MG63 (cell line): ENCODE measurements around the gene TRIAP1. TPM values are rescaled to one million over a fixed set of nuclear protein-coding genes. Genes with fewer than 3 reads are reported as not detected.

ENCODE experiments used
- DNase-seq: peaks from one replicate; pipeline ENCODE4 v3.0.0-alpha.2; 2020
- H3K27me3 ChIP-seq: fragments of 250-450 bp; sonication (Bioruptor Pico); 2 replicates; pipeline ENCODE4 v1.5.1; 2020; ENCODE audit warnings: mild to moderate bottlenecking, moderate library complexity
- H3K36me3 ChIP-seq: fragments of 250-450 bp; sonication (Bioruptor Pico); 2 replicates; pipeline ENCODE4 v1.5.1; 2020; ENCODE audit warnings: mild to moderate bottlenecking, moderate library complexity
- H3K4me3 ChIP-seq: fragments of 250-450 bp; sonication (Bioruptor Pico); 2 replicates; pipeline ENCODE4 v1.5.1; 2020; ENCODE audit warnings: mild to moderate bottlenecking, moderate library complexity
- H3K9me3 ChIP-seq: fragments of 250-450 bp; sonication (Bioruptor Pico); 2 replicates; pipeline ENCODE4 v1.5.1; 2020; ENCODE audit warnings: mild to moderate bottlenecking, moderate library complexity
- total RNA-seq: library from RNA; depleted of rRNA; stranded (reverse); fragments of >200 nt; shearing (Covaris generic); gene quantifications from 2 replicates; pipeline ENCODE4 v1.2.3, GENCODE V29; 2014; ENCODE audit warnings: low replicate concordance; rRNA removed

Gene TRIAP1
- total RNA-seq, 1 experiment from 2014 or later = 40.3 TPM

DNA sequence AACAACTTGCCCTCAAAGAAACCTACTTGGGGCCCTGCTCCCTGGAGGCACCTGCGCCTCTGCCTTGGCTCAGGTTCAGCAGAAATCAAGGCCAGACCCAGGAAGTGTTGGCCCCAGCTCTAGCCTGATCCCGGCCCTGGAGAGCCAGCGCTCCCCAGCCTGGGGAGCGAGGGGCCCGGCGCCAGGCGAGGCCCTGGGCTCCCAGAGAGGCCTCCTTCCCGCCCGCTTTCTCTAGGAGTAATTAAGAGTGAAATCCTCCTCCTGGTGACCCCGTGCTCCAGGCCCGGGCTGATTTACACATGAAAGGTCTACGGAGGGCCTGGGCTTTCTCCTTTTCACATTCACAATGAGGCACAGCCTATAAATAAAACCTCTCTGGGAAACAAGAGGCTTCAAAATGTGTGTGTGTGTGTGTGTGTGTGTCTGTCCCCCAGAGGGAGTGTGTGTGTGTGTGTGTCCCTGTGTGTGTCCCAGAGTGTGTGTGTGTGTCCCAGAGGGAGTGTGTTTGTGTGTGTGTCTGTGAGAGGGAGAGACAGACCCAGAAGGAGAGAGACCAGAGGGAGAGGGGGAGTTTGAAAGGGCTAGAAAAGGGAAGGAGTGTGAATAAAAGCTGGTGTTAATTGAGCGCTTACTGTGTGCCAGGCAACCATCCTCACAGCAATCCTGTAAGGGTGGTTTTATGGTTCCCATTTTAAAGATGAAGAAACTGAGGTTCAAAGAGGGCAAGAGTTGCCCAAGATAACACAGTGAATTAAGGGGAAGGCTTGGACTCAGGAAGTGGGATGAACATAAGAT is 32.1 kb downstream of the TRIAP1 start:
- no peak for DNase-seq
- H3K9me3 ChIP-seq = no peaks in the 10 kb centered on the region
- H3K4me3 ChIP-seq = no peak overlapping the region
- H3K36me3 ChIP-seq = no peaks in the 10 kb centered on the region
- H3K27me3 ChIP-seq = no peaks in the 10 kb centered on the region

DNA sequence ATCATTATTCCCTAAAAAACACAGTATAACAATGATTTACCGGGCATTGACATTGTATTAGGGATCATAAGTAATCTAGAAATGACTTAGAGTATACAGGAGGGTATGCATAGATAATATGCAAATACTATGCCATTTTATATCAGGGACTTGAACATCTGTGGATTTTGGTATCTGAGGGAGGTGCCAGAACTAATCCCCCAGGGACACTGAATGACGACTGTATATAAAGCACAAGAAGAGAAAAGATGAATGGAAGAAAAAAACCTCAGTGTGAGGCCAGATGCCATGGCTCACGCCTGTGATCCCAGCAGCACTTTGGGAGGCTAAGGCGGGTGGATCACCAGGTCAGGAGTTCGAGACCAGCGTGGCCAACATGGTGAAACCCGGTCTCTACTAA is 33.8 kb downstream of the TRIAP1 start:
- Histone ChIP-seq H3K4me3 (no peak overlapping the region), H3K9me3 (no peaks in the 10 kb centered on the region), H3K36me3 (no peaks in the 10 kb centered on the region), H3K27me3 (no peaks in the 10 kb centered on the region)
- DNase-seq = no peak

DNA sequence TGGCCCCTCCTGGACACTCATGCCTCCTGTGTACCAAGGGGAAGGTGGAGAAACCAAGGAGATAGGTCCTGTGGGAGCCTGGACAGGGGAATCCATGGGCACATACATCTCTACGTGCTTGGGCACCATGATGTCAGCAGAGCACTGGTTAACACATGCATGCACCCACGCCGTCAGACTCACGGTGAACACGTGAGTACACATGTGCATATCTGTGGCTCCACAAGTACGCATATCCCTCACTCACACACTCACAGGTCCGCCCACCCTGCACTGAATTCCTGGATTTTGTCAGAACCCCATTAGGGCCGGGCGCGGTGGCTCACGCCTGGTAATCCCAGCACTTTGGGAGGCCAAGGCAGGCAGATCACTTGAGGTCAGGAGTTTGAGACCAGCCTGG is 37.4 kb downstream of the TRIAP1 start:
- H3K27me3 ChIP-seq = no peaks in the 10 kb centered on the region
- H3K36me3 ChIP-seq = no peaks in the 10 kb centered on the region
- H3K4me3 ChIP-seq = no peak overlapping the region
- peaks cover 3% of the 10 kb centered on the region; the same call in 1 of the 2 replicates for H3K9me3 ChIP-seq
- no peak for DNase-seq

DNA sequence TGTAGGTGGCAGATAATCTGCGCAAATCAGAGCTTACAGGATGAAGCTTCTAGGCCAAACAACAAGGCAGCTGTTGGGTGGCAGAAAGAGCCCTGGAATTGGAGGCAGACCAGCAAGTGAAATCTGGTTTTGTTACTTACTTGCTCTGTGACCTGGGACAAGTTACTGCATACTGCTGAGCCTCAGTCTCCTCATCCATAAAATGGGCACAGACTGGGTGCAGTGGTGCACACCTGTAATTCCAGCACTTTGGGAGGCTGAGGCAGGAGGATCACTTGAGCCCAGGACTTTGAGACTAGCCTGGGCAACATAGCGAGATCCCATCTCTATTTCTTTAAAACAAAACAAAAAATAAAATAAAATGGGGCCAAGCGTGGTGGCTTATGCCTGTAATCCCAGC is 39.6 kb downstream of the TRIAP1 start:
- no peak for DNase-seq
- H3K27me3 ChIP-seq = no peaks in the 10 kb centered on the region
- H3K4me3 ChIP-seq = no peak overlapping the region
- peaks cover 3% of the 10 kb centered on the region; the same call in 1 of the 2 replicates for H3K9me3 ChIP-seq
- H3K36me3 ChIP-seq = no peaks in the 10 kb centered on the region

DNA sequence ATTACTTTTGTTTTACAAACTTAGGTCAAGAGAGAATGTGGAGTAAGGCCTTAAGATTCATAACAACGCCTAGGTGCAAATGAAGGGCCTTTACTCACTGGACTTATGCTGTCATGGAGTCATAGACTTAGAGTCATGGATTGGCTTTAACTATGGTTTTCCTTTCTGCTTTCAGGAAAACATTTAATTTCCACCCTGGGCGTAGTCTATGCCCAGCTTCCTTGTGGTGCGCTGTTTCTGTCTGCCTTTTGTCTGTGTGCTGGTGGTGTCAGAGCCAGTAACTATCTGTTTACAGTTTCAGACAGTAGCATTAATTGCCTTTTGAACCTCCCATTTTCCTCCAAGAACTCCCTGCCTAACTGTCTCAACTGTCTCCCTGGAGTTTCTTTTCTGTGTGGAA is 40.1 kb downstream of the TRIAP1 start:
- Histone ChIP-seq H3K9me3 (peaks cover 3% of the 10 kb centered on the region; the same call in 1 of the 2 replicates), H3K27me3 (no peaks in the 10 kb centered on the region), H3K36me3 (no peaks in the 10 kb centered on the region), H3K4me3 (no peak overlapping the region)
- DNase-seq = no peak

DNA sequence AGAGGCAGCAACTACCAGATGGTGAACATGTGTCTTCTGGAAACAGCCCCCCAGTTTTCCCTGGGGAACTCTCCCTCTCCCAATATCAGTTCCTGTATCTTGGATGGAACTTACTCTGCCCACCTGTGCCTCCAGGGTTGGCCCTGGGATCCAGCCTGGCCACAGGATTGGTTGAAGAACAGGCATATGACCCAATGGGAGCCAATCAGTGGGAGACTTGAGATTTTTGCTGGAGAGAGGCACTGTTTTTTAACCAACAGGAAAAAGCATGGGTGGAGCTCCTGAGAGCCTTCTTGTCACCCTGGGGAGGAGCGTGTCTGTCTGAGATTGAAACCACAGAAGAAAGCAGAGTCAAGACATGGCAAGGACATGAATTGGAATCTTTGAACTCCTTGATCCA is 41.9 kb downstream of the TRIAP1 start:
- Histone ChIP-seq H3K4me3 (no peak overlapping the region), H3K27me3 (no peaks in the 10 kb centered on the region), H3K36me3 (no peaks in the 10 kb centered on the region), H3K9me3 (peaks cover 3% of the 10 kb centered on the region; the same call in 1 of the 2 replicates)
- DNase-seq = no peak

DNA sequence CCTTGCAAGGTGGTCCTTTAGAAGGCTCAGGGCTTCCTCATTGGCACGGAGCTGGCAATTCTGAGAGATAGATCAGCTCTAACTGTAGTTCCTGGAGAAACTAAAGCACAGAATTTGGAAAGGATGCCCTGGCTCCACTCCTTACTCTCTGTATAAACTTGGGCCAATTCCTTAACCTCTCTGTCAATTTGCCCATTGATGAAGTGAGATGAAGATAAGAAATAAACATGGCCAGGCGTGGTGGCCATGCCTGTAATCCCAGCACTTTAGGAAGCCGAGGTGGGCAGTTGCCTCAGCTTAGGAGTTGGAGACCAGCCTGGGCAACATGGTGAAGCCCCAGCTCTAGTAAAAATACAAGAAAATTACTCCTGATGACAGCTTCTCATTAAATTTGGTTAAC is 42.3 kb downstream of the TRIAP1 start:
- DNase-seq = no peak
- Histone ChIP-seq H3K4me3 (no peak overlapping the region), H3K36me3 (no peaks in the 10 kb centered on the region), H3K27me3 (no peaks in the 10 kb centered on the region), H3K9me3 (peaks cover 3% of the 10 kb centered on the region; the same call in 1 of the 2 replicates)

DNA sequence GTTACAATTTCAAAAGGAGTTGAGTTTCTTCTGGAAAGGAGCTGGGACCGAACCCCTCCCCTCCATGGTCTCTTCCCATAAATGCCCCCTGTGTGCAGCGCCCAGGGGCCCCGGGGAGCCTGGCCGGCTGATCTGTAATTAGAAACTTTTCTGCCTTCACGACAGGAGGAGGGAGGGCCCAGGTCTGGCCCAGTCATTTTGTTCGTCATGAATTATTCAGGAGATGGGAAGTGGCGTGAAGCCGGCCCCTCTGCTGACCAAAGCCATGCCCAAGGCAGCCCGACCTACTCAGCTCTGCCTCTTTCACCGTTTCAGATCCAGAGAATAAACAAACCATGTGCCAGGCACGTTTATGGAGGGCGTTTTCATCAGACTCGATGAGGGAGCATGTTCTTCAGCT is 44.0 kb downstream of the TRIAP1 start:
- peaks cover 3% of the 10 kb centered on the region; the same call in 1 of the 2 replicates for H3K9me3 ChIP-seq
- no peak overlapping the region for H3K4me3 ChIP-seq
- H3K27me3 ChIP-seq = no peaks in the 10 kb centered on the region
- no peaks in the 10 kb centered on the region for H3K36me3 ChIP-seq
- DNase-seq = no peak

DNA sequence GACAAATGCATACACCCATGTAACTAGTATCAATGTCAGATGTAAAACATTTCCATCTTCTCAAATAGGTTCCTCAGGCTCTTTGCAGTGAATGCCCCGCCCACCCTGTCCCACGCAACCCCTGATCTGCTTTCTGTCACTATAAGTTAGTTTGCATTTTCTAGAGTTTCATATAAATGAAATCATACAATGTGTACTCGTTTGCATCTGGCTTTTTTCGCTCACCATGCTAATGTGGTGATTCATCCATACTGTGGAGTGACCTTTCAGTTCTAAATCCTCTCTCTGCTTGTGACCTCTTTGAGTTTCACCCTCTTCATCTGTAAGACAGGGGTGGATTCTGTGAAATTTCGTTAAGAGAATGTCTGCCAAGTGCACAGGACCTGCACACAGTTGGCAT is 46.7 kb downstream of the TRIAP1 start:
- no peak overlapping the region for H3K4me3 ChIP-seq
- DNase-seq = peak; percentile 9
- no peaks in the 10 kb centered on the region for H3K36me3 ChIP-seq
- no peaks in the 10 kb centered on the region for H3K27me3 ChIP-seq
- H3K9me3 ChIP-seq = peaks cover 3% of the 10 kb centered on the region; the same call in 1 of the 2 replicates

DNA sequence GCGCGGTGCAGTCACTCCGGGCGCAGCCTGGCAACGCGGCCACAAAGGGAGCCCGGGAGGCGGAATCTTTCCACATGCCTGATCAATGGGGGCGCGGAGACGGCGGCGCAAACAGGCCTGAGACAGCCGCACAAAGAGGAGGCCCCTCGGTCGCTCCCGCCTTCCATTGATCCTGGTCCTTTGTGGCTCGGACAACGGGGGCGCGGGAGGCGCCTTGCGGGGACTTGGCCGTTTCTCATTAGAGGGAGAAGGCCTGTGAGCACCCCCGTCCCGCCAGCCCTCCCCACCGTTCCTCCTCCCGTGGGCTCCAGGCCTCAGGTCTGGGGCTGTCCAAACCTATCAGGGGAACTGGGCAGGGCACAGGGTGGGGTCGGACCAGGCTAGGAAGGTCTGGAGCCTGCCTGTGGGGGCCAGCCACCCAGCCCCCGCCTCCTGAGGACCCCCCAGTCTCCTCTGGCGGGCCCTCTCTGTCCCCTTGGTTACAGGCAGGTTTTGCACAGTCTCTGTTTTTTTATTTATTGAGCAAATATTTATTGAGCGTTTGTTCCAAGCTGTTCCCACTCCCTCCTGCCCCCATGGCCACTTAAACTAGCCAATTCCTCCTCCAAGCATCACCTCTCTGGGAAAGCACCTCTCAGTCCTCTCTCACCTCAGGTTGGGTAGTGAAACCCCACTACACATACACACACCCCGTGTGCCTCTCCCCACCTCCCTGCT is 48.2 kb downstream of the TRIAP1 start:
- no peaks in the 10 kb centered on the region for H3K9me3 ChIP-seq
- no peak overlapping the region for H3K4me3 ChIP-seq
- DNase-seq = no peak
- H3K36me3 ChIP-seq = no peaks in the 10 kb centered on the region
- no peaks in the 10 kb centered on the region for H3K27me3 ChIP-seq

DNA sequence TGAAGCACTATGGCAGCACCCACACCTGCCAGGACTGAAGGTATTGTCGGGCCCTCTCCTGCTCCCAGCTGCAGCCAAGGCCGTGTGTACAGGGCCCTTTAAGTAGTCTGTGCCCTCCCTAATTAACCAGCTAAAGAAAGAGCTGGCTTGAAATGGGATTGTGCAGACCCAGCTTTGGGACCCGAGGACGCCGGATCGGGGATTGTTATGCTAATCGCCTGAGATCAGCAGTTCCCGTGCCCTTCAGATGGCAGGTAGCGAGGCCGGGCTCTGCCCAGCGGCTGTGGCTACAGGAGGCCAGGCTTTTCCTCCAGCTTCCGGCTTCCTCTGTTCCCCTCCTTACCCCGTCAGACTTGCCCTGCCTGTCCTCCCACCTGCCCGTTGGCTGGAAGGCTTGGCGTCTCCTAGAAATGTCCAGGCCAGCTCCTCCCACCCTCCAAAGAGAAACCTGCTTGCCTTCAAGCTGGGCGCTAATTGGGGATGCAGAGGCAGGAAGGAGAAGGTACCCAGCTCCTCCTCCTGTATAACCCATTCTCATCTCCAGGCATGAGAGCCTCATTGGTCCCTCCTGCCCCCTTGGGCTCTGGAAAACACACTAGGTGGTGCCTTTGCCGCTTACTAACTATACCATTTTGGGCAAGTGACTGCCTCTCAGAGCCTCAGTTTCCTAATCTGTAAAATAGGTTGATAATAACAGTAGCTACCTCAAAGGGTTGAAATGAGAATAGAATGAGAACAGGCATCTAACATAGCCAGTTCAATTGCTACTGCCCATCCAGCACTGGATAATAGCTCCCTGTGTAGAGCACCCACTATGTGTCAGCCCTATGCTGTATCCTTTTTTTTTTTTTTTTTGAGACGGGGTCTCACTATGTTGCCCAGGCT is 51.5 kb downstream of the TRIAP1 start:
- Histone ChIP-seq H3K27me3 (no peaks in the 10 kb centered on the region), H3K36me3 (no peaks in the 10 kb centered on the region), H3K9me3 (no peaks in the 10 kb centered on the region), H3K4me3 (no peak overlapping the region)
- DNase-seq = no peak

Other genes starting within 250 kb of the TRIAP1 start
- 5,975 and 7,875 TPM in 2 replicates for gene RPLP0, start 245.3 kb downstream of the TRIAP1 start, total RNA-seq
- gene PXN, start 180.7 kb downstream of the TRIAP1 start, total RNA-seq = 6.4 and 11.5 TPM in 2 replicates
- not detected in 2 replicates for gene RNU4-2, start 154.5 kb downstream of the TRIAP1 start, total RNA-seq
- gene RNU4-1, start 153.1 kb downstream of the TRIAP1 start, total RNA-seq = not detected in 2 replicates
- 0.33 TPM in 1 of 2 replicates, not detected in the other for gene SIRT4, start 144.1 kb downstream of the TRIAP1 start, total RNA-seq
- gene PLA2G1B, start 118.6 kb downstream of the TRIAP1 start, total RNA-seq = not detected in 2 replicates
- gene MSI1, start 77.2 kb downstream of the TRIAP1 start, total RNA-seq = not detected in 2 replicates
- gene COX6A1, start 8.3 kb downstream of the TRIAP1 start, total RNA-seq = 359 and 816 TPM in 2 replicates
- gene GATC, start 60 bp upstream of the TRIAP1 start, total RNA-seq = 14.8 and 15.5 TPM in 2 replicates
- 332 and 366 TPM in 2 replicates for gene SRSF9, start 23.4 kb upstream of the TRIAP1 start, total RNA-seq
- gene DYNLL1, start 49.7 kb upstream of the TRIAP1 start, total RNA-seq = 472 and 685 TPM in 2 replicates
- gene COQ5, start 82.8 kb upstream of the TRIAP1 start, total RNA-seq = 17.1 and 27.0 TPM in 2 replicates
- gene RNF10, start 88.0 kb upstream of the TRIAP1 start, total RNA-seq = 64.1 and 102 TPM in 2 replicates
- 38.0 and 66.2 TPM in 2 replicates for gene POP5, start 135.0 kb upstream of the TRIAP1 start, total RNA-seq
- gene CABP1, start 194.2 kb upstream of the TRIAP1 start, total RNA-seq = not detected in 2 replicates
- gene MLEC, start 240.8 kb upstream of the TRIAP1 start, total RNA-seq = 128 and 143 TPM in 2 replicates